B cell (primary cell): Measurements from ENCODE around the gene PDZRN4.

Experiments used
- CTCF ChIP-seq: fragments of 200-600 bp; IDR thresholded peaks from one replicate; pipeline ENCODE4 v1.8.0; 2022; ENCODE audit warnings: antibody characterized with exemption, mild to moderate bottlenecking
- EZH2 ChIP-seq: IDR thresholded peaks from 2 replicates; pipeline ENCODE4 v1.6.1; 2012; ENCODE audit warnings: borderline replicate concordance, low read depth, mild to moderate bottlenecking, moderate library complexity, low read length; ENCODE audit not compliant: insufficient read depth, poor library complexity, severe bottlenecking

GRCh38 chr12:41479426-41479825 lies 291.3 kb downstream of the PDZRN4 start:
- no peak for TF ChIP-seq CTCF
- TF ChIP-seq EZH2, result no peak
